Endothelial cell of umbilical vein (primary cell): Measurements from ENCODE around the gene FAM53B. TPM values are rescaled to one million over a fixed set of nuclear protein-coding genes. Genes with fewer than 3 reads are reported as not detected.

ENCODE experiments used
- BruUV-seq: library from RNA; stranded (reverse); fragments of 400-500 nt; replicated peaks from 2 replicates; lab custom pipeline; 2021; lab: Mats Ljungman, UMichigan
- CTCF ChIA-PET: fragments of 300-600, 350-600 bp; sonication (Branson Sonifier 250); formaldehyde crosslinking; loops from one replicate; lab custom pipeline; 2021; ENCODE audit warnings: antibody characterized with exemption, inconsistent platforms; lab: Charles Lee
- POLR2A ChIA-PET: fragments of 300-600, 350-600 bp; sonication (Branson Sonifier 250); formaldehyde crosslinking; loops from one replicate; lab custom pipeline; 2021; ENCODE audit warnings: antibody characterized with exemption, inconsistent platforms; lab: Charles Lee
- DNase-seq: peaks from one replicate; pipeline ENCODE4 v3.0.0-alpha.2; 2011; ENCODE audit warnings: low read depth, low spot score
- FAIRE-seq: peaks from 2 replicates; lab custom pipeline; 2011; peaks lifted over from hg19 to GRCh38; lab: Jason Lieb, UNC
- H2AFZ ChIP-seq: 2 replicates; pipeline ENCODE4 v1.6.0; 2012; ENCODE audit warnings: low read depth, low read length, control low read depth, inconsistent platforms
- H3K27ac ChIP-seq: 2 replicates; pipeline ENCODE4 v1.5.1; 2011; ENCODE audit warnings: low read depth, mild to moderate bottlenecking, control low read depth, low read length, moderate library complexity; ENCODE audit not compliant: insufficient read depth
- H3K27me3 ChIP-seq, 2 experiments: 2 replicates each; pipeline versions ENCODE4 v1.6.0 to v1.6.1; 2011; ENCODE audit warnings: low read length in 2 of 2, mixed read lengths in 1 of 2; ENCODE audit not compliant: control insufficient read depth in 2 of 2, insufficient read depth in 2 of 2
- H3K36me3 ChIP-seq, 2 experiments: 2 replicates in 1 of 2; 3 replicates in 1 of 2; pipeline ENCODE4 v1.5.1; 2011; ENCODE audit warnings: low read length in 2 of 2, mild to moderate bottlenecking in 1 of 2, moderate library complexity in 1 of 2; ENCODE audit not compliant: control insufficient read depth in 2 of 2, insufficient read depth in 2 of 2; ENCODE audit errors: extremely low read depth in 1 of 2
- H3K4me1 ChIP-seq: 3 replicates; pipeline ENCODE4 v1.5.1; 2011; ENCODE audit warnings: mild to moderate bottlenecking, low read length; ENCODE audit not compliant: control insufficient read depth, insufficient read depth; ENCODE audit errors: extremely low read depth
- H3K4me2 ChIP-seq: 2 replicates; pipeline ENCODE4 v1.6.1; 2011; ENCODE audit warnings: low read length, control low read depth, mixed read lengths; ENCODE audit not compliant: insufficient read depth
- H3K4me3 ChIP-seq, 3 experiments: fragments of 200-600 bp in 1 of 3; sonication (generic), shearing (Covaris generic) in 1 of 3; replicated peaks in 1 of 3; 2 replicates each; pipeline ENCODE4 v1.5.1; 2011 to 2016; ENCODE audit warnings: control low read depth in 3 of 3, low read length in 3 of 3, mild to moderate bottlenecking in 2 of 3, inconsistent platforms in 1 of 3, low read depth in 1 of 3, moderate library complexity in 1 of 3; ENCODE audit not compliant: insufficient read depth in 1 of 3
- H3K79me2 ChIP-seq: 2 replicates; pipeline ENCODE4 v1.6.0; 2012; ENCODE audit warnings: low read length, inconsistent platforms; ENCODE audit not compliant: control insufficient read depth, insufficient read depth
- H3K9ac ChIP-seq: replicated peaks from 2 replicates; pipeline ENCODE3; 2011; ENCODE audit warnings: low read length, control low read depth; ENCODE audit not compliant: insufficient read depth; ENCODE audit errors: extremely low read depth
- H3K9me1 ChIP-seq: replicated peaks from 3 replicates; pipeline ENCODE4 v1.6.0; 2011; ENCODE audit warnings: mild to moderate bottlenecking, low read length; ENCODE audit not compliant: control insufficient read depth, insufficient read depth; ENCODE audit errors: extremely low read depth
- H3K9me3 ChIP-seq: replicated peaks from 2 replicates; pipeline ENCODE4 v1.5.1; 2012; ENCODE audit warnings: low read length, inconsistent platforms; ENCODE audit not compliant: control insufficient read depth, insufficient read depth
- H4K20me1 ChIP-seq: replicated peaks from 2 replicates; pipeline ENCODE3; 2011; ENCODE audit warnings: mild to moderate bottlenecking, low read length; ENCODE audit not compliant: control insufficient read depth, insufficient read depth; ENCODE audit errors: extremely low read depth
- EZH2 ChIP-seq: IDR thresholded peaks from 2 replicates; pipeline ENCODE4 v1.6.1; 2012; ENCODE audit warnings: borderline replicate concordance, low read depth, mild to moderate bottlenecking, moderate library complexity, low read length, inconsistent platforms; ENCODE audit not compliant: severe bottlenecking
- FOS ChIP-seq: IDR thresholded peaks from 2 replicates; pipeline ENCODE4 v1.6.1; 2011; ENCODE audit warnings: mild to moderate bottlenecking, low read length, moderate library complexity, borderline replicate concordance; ENCODE audit not compliant: insufficient read depth
- GATA2 ChIP-seq: IDR thresholded peaks from 2 replicates; pipeline ENCODE4 v1.7.0; 2011; ENCODE audit warnings: low read depth, mild to moderate bottlenecking, moderate library complexity, mixed read lengths, low read length; ENCODE audit not compliant: insufficient read length, insufficient read depth
- JUN ChIP-seq: IDR thresholded peaks from 2 replicates; pipeline ENCODE4 v1.6.1; 2011; ENCODE audit warnings: borderline replicate concordance, low read depth; ENCODE audit not compliant: insufficient read length, insufficient read depth
- MAX ChIP-seq: IDR thresholded peaks from 2 replicates; pipeline ENCODE4 v1.6.1; 2011; ENCODE audit not compliant: insufficient read depth, insufficient read length
- MYC ChIP-seq: IDR thresholded peaks from one replicate; pipeline ENCODE4 v1.6.1; 2011; ENCODE audit warnings: mild to moderate bottlenecking, low read depth, low read length
- POLR2A ChIP-seq: IDR thresholded peaks from 2 replicates; pipeline ENCODE4 v1.6.1; 2012; ENCODE audit warnings: low read depth, mild to moderate bottlenecking, control low read depth, low read length
- POLR2AphosphoS5 ChIP-seq: IDR thresholded peaks from 2 replicates; pipeline ENCODE4 v1.6.1; 2012; ENCODE audit warnings: low read depth, mild to moderate bottlenecking, control low read depth, low read length, moderate library complexity; ENCODE audit not compliant: insufficient read depth
- dilution Hi-C: fragments of 300-500 bp; cut with MboI; formaldehyde crosslinking; loops from one replicate; pipeline ENCODE4 v1.15.0; 2019; ENCODE audit warnings: low sequenced_read_pairs; ENCODE audit not compliant: extremely low pct_ligation_motif_present
- intact Hi-C: fragments of 100-400 bp; cut with micrococcal nuclease; formaldehyde crosslinking; loops from one replicate; pipeline ENCODE4 v1.10.0; 2022
- polyA plus RNA-seq, 4 experiments: library from polyadenylated mRNA; depleted of rRNA in 3 of 4; stranded (reverse) in 3 of 4; unstranded in 1 of 4; fragments of >200 nt; gene quantifications; 2 replicates each; pipeline versions ENCODE4 v1.2.1 to v1.2.3, GENCODE V29; 2011 to 2012; ENCODE audit warnings: missing spikeins in 1 of 4
- total RNA-seq: library from RNA; stranded (reverse); gene quantifications from 2 replicates; pipeline ENCODE4 v1.2.3, GENCODE V29; 2021
- TF ChIP-seq, protein P1 (sequence below), 2 donors: IDR thresholded peaks; 1 replicate in 1 of 2; 2 replicates in 1 of 2; pipeline ENCODE4 v1.5.1; 2011; ENCODE audit warnings: low read length in 2 of 2, mild to moderate bottlenecking in 2 of 2, moderate library complexity in 2 of 2, control low read depth in 1 of 2, inconsistent platforms in 1 of 2, low read depth in 1 of 2; ENCODE audit not compliant: insufficient read depth in 1 of 2; ENCODE audit errors: extremely low read depth in 1 of 2

Gene FAM53B
- total and polyA plus RNA-seq, 2 donors (not counting 3 experiments of a cell fraction or from before 2014, with no cell fraction given), result 8.5 to 21.1 TPM

DNA sequence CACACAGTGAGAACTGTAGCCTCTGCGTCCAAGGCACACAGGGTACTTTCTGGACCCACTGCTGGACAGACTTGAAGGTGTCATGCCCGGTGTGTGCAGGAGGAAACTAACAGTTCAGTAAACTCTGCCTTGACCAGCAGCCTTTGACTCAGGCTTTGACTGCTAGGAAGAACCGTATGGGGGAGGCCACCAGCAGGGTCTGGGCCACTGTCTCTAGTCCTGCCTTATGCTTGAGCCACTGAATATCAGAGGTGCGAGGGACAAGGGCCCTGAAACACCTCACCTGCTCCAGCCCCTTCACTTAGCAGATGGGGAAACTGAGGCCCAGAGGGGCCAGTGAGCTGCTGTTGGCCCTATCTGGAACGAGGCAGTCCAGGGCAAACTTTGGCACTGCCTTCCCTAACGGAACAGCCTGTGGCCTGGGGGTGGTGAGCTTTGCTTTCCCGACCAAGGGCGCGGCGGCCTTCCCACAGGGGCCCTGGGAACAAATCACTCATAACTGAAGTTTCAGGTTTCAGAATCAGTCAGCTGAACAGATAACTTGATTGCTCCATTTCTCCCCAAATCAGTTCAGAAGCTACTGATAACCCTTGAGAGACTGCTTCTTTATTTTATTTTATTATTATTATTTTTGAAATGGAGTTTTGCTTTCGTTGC, 130.0 kb downstream of the FAM53B start:
- H3K9ac ChIP-seq, result no peak overlapping the region
- no peak overlapping the region for H3K4me3 ChIP-seq
- dilution Hi-C loops (no loop called here), intact Hi-C loops (loop anchor here (5.0 kb wide), 1 partner anchor 33 kb away; no protein-coding TSS in a partner anchor)
- H3K9me3 ChIP-seq, result no peaks in the 10 kb centered on the region
- H4K20me1 ChIP-seq, result no peaks in the 10 kb centered on the region
- peaks cover 7% of the 10 kb centered on the region for H3K4me1 ChIP-seq
- no peak overlapping the region for H3K4me2 ChIP-seq
- no peak overlapping the region for H3K27ac ChIP-seq
- peaks cover 0 to 2% of the 10 kb centered on the region in 2 experiments for H3K36me3 ChIP-seq
- H2AFZ ChIP-seq, result no peak overlapping the region
- TF ChIP-seq POLR2A (no peak), EZH2 (no peak), POLR2AphosphoS5 (no peak), MYC (no peak), JUN (no peak), FOS (no peak), MAX (no peak), GATA2 (no peak)
- TF ChIP-seq, protein P1, sequence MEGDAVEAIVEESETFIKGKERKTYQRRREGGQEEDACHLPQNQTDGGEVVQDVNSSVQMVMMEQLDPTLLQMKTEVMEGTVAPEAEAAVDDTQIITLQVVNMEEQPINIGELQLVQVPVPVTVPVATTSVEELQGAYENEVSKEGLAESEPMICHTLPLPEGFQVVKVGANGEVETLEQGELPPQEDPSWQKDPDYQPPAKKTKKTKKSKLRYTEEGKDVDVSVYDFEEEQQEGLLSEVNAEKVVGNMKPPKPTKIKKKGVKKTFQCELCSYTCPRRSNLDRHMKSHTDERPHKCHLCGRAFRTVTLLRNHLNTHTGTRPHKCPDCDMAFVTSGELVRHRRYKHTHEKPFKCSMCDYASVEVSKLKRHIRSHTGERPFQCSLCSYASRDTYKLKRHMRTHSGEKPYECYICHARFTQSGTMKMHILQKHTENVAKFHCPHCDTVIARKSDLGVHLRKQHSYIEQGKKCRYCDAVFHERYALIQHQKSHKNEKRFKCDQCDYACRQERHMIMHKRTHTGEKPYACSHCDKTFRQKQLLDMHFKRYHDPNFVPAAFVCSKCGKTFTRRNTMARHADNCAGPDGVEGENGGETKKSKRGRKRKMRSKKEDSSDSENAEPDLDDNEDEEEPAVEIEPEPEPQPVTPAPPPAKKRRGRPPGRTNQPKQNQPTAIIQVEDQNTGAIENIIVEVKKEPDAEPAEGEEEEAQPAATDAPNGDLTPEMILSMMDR (IDR thresholded peaks at IDR 0.05; ENCODE audit: extremely low read depth in 1 of 2, insufficient read depth in 1 of 2, low read depth in 1 of 2, low read length in 2 of 2), result no peak
- no TSS peak for BruUV-seq
- no peaks in the 10 kb centered on the region for H3K9me1 ChIP-seq
- H3K79me2 ChIP-seq, result no peaks in the 10 kb centered on the region
- POLR2A ChIA-PET, result no interaction called here
- H3K27me3 ChIP-seq, result no peaks in the 10 kb centered on the region
- CTCF ChIA-PET, result interaction anchor here (0.9 to 1.8 kb wide), 4 partner anchors 30 to 131 kb away, joined by 3 to 6 read pairs (median 4); no protein-coding TSS in a partner anchor
- DNase-seq (no peak), FAIRE-seq (no peak)
